Stomach (tissue), 9 donors: ENCODE data around the gene ACTL7B. TPM values are rescaled to one million over a fixed set of nuclear protein-coding genes. Genes with fewer than 3 reads are reported as not detected.

Experiments used
- DNase-seq, 2 donors: peaks; one replicate each; pipeline versions ENCODE4 v3.0.0 to v3.0.0-alpha.2; 2013 to 2019
- H3K27ac ChIP-seq, 5 donors: fragments of 200-600 bp in 4 of 5; sonication (generic) in 4 of 5; one replicate each; pipeline ENCODE4 v1.5.1; 2013 to 2019; ENCODE audit warnings: mild to moderate bottlenecking in 1 of 5, moderate library complexity in 1 of 5
- H3K27me3 ChIP-seq, 3 donors: fragments of 200-600 bp; sonication (generic); one replicate each; pipeline ENCODE4 v1.5.1; 2017 to 2019; ENCODE audit warnings: mixed run types in 1 of 3
- H3K36me3 ChIP-seq, 4 donors: fragments of 200-600 bp; sonication (generic); 1 replicate in 3 of 4; 2 replicates in 1 of 4; pipeline ENCODE4 v1.5.1; 2016 to 2019
- H3K4me1 ChIP-seq, 4 donors: fragments of 200-600 bp; sonication (generic); one replicate each; pipeline ENCODE4 v1.5.1; 2016 to 2019
- H3K4me3 ChIP-seq, 4 donors: fragments of 200-600 bp; sonication (generic) in 3 of 4; one replicate each; pipeline ENCODE4 v1.5.1; 2016 to 2019; ENCODE audit warnings: mild to moderate bottlenecking in 1 of 4
- H3K9me3 ChIP-seq, 4 donors: fragments of 200-600 bp; sonication (generic); one replicate each; pipeline ENCODE4 v1.5.1; 2016 to 2019
- CTCF ChIP-seq, 7 experiments: fragments of 450-650 bp in 4 of 7; fragments of 200-600 bp in 3 of 7; sonication (generic) in 3 of 7; IDR thresholded peaks; one replicate each; pipeline ENCODE4 v1.5.1; 2016 to 2019; ENCODE audit warnings: antibody characterized with exemption in 7 of 7, control low read depth in 2 of 7, mild to moderate bottlenecking in 1 of 7
- EP300 ChIP-seq: sonication (generic); formaldehyde crosslinking; IDR thresholded peaks from one replicate; pipeline ENCODE4 v1.6.1; 2017; ENCODE audit warnings: antibody characterized with exemption
- POLR2A ChIP-seq, 4 donors: fragments of 450-650 bp; IDR thresholded peaks; one replicate each; pipeline ENCODE4 v1.6.1; 2016; ENCODE audit warnings: antibody characterized with exemption in 4 of 4, control low read depth in 2 of 4, mild to moderate bottlenecking in 1 of 4, moderate library complexity in 1 of 4
- POLR2AphosphoS5 ChIP-seq, 3 donors: sonication (generic); formaldehyde crosslinking; IDR thresholded peaks; one replicate each; pipeline ENCODE4 v1.6.1; 2016; ENCODE audit warnings: antibody characterized with exemption in 3 of 3
- WGBS, 5 donors: extraction: QIAGEN DNeasy Blood & Tissue Kit in 3 of 5; methylation state at CpG; one replicate each; pipeline versions ENCODE4 v1.1.5 to v1.1.7; 2013 to 2018; 5-methylcytosine and 5-hydroxymethylcytosine counted together
- intact Hi-C: fragments of 100-400 bp; cut with DNase I; formaldehyde crosslinking; loops from one replicate; pipeline ENCODE4 v1.15.1; 2023; ENCODE audit warnings: low total_unique reads
- polyA plus RNA-seq, 3 donors: library from polyadenylated mRNA; stranded (reverse); fragments of 200-250 nt; gene quantifications; one replicate each; pipeline ENCODE4 v1.2.3, GENCODE V29; 2013
- total RNA-seq, 5 donors: library from RNA; depleted of rRNA; stranded (reverse); fragments of >200 nt; gene quantifications; one replicate each; pipeline versions ENCODE4 v1.1.0 to v1.2.3, GENCODE V29; 2014 to 2016
- donor health status: healthy with polysubstance abuse.
- donor health status: Bipolar disorder and iron deficiency.
- donor health status: healthy.

The ACTL7B gene
- total and polyA plus RNA-seq, 8 donors, result not detected

- Histone ChIP-seq H3K9me3 (no peaks in the 10 kb centered on the region), H3K4me3 (no peak overlapping the region), H3K27ac (no peak overlapping the region), H3K4me1 (no peaks in the 10 kb centered on the region), H3K36me3 (no peaks in the 10 kb centered on the region), H3K27me3 (no peaks in the 10 kb centered on the region)
- 94 to 99% (median 97%) methylated on average over 7 to 25 of the region's 25 CpGs for WGBS, 5 donors
- intact Hi-C loops, result no loop called here
- TF ChIP-seq POLR2AphosphoS5 (IDR thresholded peaks at IDR 0.05), result no peak
- no peak for TF ChIP-seq CTCF (IDR thresholded peaks at IDR 0.05)
- TF ChIP-seq EP300, result no peak
- no peak for TF ChIP-seq POLR2A (IDR thresholded peaks at IDR 0.05)
- DNase-seq, result no peak
Observed at GRCh38 chr9:108855529-108855886, 278 bp downstream of the ACTL7B start.

GRCh38 chr9:108854641-108855528, 901 bp downstream of the ACTL7B start:
- intact Hi-C loops, result no loop called here
- no peak for DNase-seq
- Histone ChIP-seq H3K36me3 (no peaks in the 10 kb centered on the region), H3K4me3 (no peak overlapping the region), H3K27me3 (no peaks in the 10 kb centered on the region), H3K27ac (no peak overlapping the region), H3K4me1 (no peaks in the 10 kb centered on the region), H3K9me3 (no peaks in the 10 kb centered on the region)
- WGBS, 5 donors, result 84 to 93% (median 90%) methylated on average over 28 to 59 of the region's 59 CpGs
- TF ChIP-seq EP300 (no peak), CTCF (IDR thresholded peaks at IDR 0.05) (no peak), POLR2AphosphoS5 (IDR thresholded peaks at IDR 0.05) (no peak)

- Histone ChIP-seq H3K9me3 (no peaks in the 10 kb centered on the region), H3K36me3 (no peaks in the 10 kb centered on the region), H3K4me3 (no peak overlapping the region), H3K27me3 (no peaks in the 10 kb centered on the region), H3K4me1 (no peaks in the 10 kb centered on the region), H3K27ac (no peak overlapping the region)
- TF ChIP-seq EP300, result no peak
- no peak for TF ChIP-seq POLR2A (IDR thresholded peaks at IDR 0.05)
- no peak for TF ChIP-seq POLR2AphosphoS5 (IDR thresholded peaks at IDR 0.05)
- TF ChIP-seq CTCF (IDR thresholded peaks at IDR 0.05), result no peak
- no peak for DNase-seq
- intact Hi-C loops, result no loop called here
- WGBS, 5 donors, result 88 to 96% (median 92%) methylated on average over 3 of the region's 3 CpGs
Observed at GRCh38 chr9:108854094-108854493, 1.7 kb downstream of the ACTL7B start.

GRCh38 chr9:108852079-108852478, 3.7 kb downstream of the ACTL7B start:
- Histone ChIP-seq H3K4me1 (no peaks in the 10 kb centered on the region), H3K4me3 (no peak overlapping the region), H3K36me3 (no peaks in the 10 kb centered on the region), H3K27ac (no peak overlapping the region), H3K27me3 (no peaks in the 10 kb centered on the region), H3K9me3 (no peaks in the 10 kb centered on the region)
- intact Hi-C loops, result no loop called here
- TF ChIP-seq EP300 (no peak), POLR2A (IDR thresholded peaks at IDR 0.05) (no peak)
- WGBS, 5 donors, result 7 to 28% (median 12%) methylated on average over 1 of the region's 1 CpG
- no peak for DNase-seq

GRCh38 chr9:108851138-108851537, 4.6 kb downstream of the ACTL7B start:
- no peak for TF ChIP-seq CTCF (IDR thresholded peaks at IDR 0.05)
- no peak for TF ChIP-seq POLR2A (IDR thresholded peaks at IDR 0.05)
- TF ChIP-seq EP300, result no peak
- TF ChIP-seq POLR2AphosphoS5 (IDR thresholded peaks at IDR 0.05), result no peak
- no peaks in the 10 kb centered on the region for H3K36me3 ChIP-seq
- H3K27me3 ChIP-seq, result no peaks in the 10 kb centered on the region
- no peak overlapping the region for H3K4me3 ChIP-seq
- no peaks in the 10 kb centered on the region for H3K4me1 ChIP-seq
- DNase-seq, result no peak
- no peaks in the 10 kb centered on the region for H3K9me3 ChIP-seq
- intact Hi-C loops, result no loop called here
- H3K27ac ChIP-seq, result no peak overlapping the region
- WGBS, 5 donors, result 74 to 88% (median 84%) methylated on average over 3 of the region's 3 CpGs
